ENCODE measurements around the gene SCG5.

Gene SCG5

GRCh38 chr15:32738666-32739065 is 97.2 kb downstream of the SCG5 start:
- no peak for DNase-seq
- intact Hi-C loops (cut with DNase I), result no loop called here

GRCh38 chr15:32739522-32740063 is 98.1 kb downstream of the SCG5 start:
- intact Hi-C loops (cut with DNase I), result no loop called here
- DNase-seq, result no peak

- intact Hi-C loops (cut with DNase I), result no loop called here
These were observed 102.1 kb downstream of the SCG5 start for GRCh38 chr15:32743411-32744140.

GRCh38 chr15:32746116-32746857 is 104.8 kb downstream of the SCG5 start:
- intact Hi-C loops (cut with DNase I), result no loop called here
- DNase-seq, result no peak

More at GRCh38 chr15:32743411-32744140, 102.1 kb downstream of the SCG5 start:
- DNase-seq, result no peak

All from head of caudate nucleus (tissue), 42 donors.